GM21825 (cell line): Measurements from ENCODE around the gene RBCK1.
"Not testable (repeated sequence)": the region's sequence is repeated elsewhere in the genome, so short reads cannot be mapped to it uniquely, and the experiment has no call there.

Source experiments
- ATAC-seq: cut with Tn5 transposase; IDR thresholded peaks from one replicate; pipeline ENCODE4 v1.9.1; 2021; ENCODE audit warnings: mild to moderate bottlenecking, moderate library complexity; ENCODE audit not compliant: unreplicated experiment

RBCK1 gene

GRCh38 chr20:462199-462991 lies 54.3 kb downstream of the RBCK1 start, which contains the start of gene TBC1D20:
Gene TBC1D20 (minus strand): TSS chr20:462533. CDS start chr20:462405, 128 bp downstream.
- peak; percentile 90 for ATAC-seq

- ATAC-seq = no peak
These were observed 59.7 kb downstream of the RBCK1 start for GRCh38 chr20:467755-468154.

- ATAC-seq = no peak
These were observed 61.8 kb downstream of the RBCK1 start for GRCh38 chr20:469746-470490.

GRCh38 chr20:472137-472846 lies 64.2 kb downstream of the RBCK1 start:
- no peak for ATAC-seq

- no peak for ATAC-seq
These were observed 64.8 kb downstream of the RBCK1 start for GRCh38 chr20:472889-473292.

GRCh38 chr20:474581-474980 lies 66.5 kb downstream of the RBCK1 start:
- ATAC-seq = no peak

- ATAC-seq = no peak
These were observed 67.6 kb downstream of the RBCK1 start for GRCh38 chr20:475463-476357.

GRCh38 chr20:476561-477249 lies 68.6 kb downstream of the RBCK1 start:
- ATAC-seq = not testable (repeated sequence)

- ATAC-seq = no peak
These were observed 70.2 kb downstream of the RBCK1 start for GRCh38 chr20:478010-478948.

- no peak for ATAC-seq
These were observed 70.9 kb downstream of the RBCK1 start for GRCh38 chr20:478949-479429.

GRCh38 chr20:479487-479886 lies 71.4 kb downstream of the RBCK1 start:
- ATAC-seq = no peak

- no peak for ATAC-seq
These were observed 71.9 kb downstream of the RBCK1 start for GRCh38 chr20:480044-480443.

- no peak for ATAC-seq
These were observed 73.1 kb downstream of the RBCK1 start for GRCh38 chr20:481167-481566.
